Ovary (tissue), 9 donors: ENCODE measurements around the gene PRDM15. TPM values are rescaled to one million over a fixed set of nuclear protein-coding genes. Genes with fewer than 3 reads are reported as not detected.

Experiments used
- DNase-seq, 5 donors: peaks; one replicate each; pipeline ENCODE4 v3.0.0-alpha.2; 2019 to 2020
- H3K27ac ChIP-seq, 2 donors: fragments of 200-600 bp; one replicate each; pipeline versions ENCODE4 v1.5.1 to v1.8.0; 2019 to 2022
- H3K27me3 ChIP-seq: fragments of 200-600 bp; one replicate; pipeline ENCODE4 v1.8.0; 2022
- H3K36me3 ChIP-seq: fragments of 200-600 bp; sonication (generic); one replicate; pipeline ENCODE4 v1.5.1; 2019
- H3K4me1 ChIP-seq: one replicate; pipeline ENCODE4 v1.8.1; 2013; ENCODE audit warnings: mild to moderate bottlenecking, moderate library complexity; ENCODE audit not compliant: insufficient read depth
- H3K4me3 ChIP-seq: fragments of 200-600 bp; sonication (generic); one replicate; pipeline ENCODE4 v1.5.1; 2017
- H3K9me3 ChIP-seq, 2 donors: fragments of 200-600 bp in 1 of 2; sonication (generic) in 1 of 2; one replicate each; pipeline versions ENCODE4 v1.5.1 to v1.8.1; 2013 to 2019; ENCODE audit warnings: mild to moderate bottlenecking in 1 of 2, moderate library complexity in 1 of 2
- CTCF ChIP-seq, 3 donors: fragments of 450-650 bp in 2 of 3; fragments of 200-600 bp in 1 of 3; IDR thresholded peaks; one replicate each; pipeline versions ENCODE4 v1.5.1 to v1.8.0; 2016 to 2022; ENCODE audit warnings: antibody characterized with exemption in 3 of 3, mild to moderate bottlenecking in 1 of 3
- EP300 ChIP-seq: sonication (generic); formaldehyde crosslinking; IDR thresholded peaks from one replicate; pipeline ENCODE4 v1.6.1; 2017; ENCODE audit warnings: antibody characterized with exemption
- POLR2A ChIP-seq: fragments of 450-650 bp; IDR thresholded peaks from one replicate; pipeline ENCODE4 v1.6.1; 2017; ENCODE audit warnings: antibody characterized with exemption, mild to moderate bottlenecking, moderate library complexity
- WGBS, 3 donors: extraction: QIAGEN DNeasy Blood & Tissue Kit in 1 of 3; methylation state at CpG; one replicate each; pipeline versions ENCODE4 v1.1.5 to v1.1.7; 2013 to 2017; 5-methylcytosine and 5-hydroxymethylcytosine counted together
- intact Hi-C, 4 donors: fragments of 100-400 bp; cut with DNase I; formaldehyde crosslinking; loops; one replicate each; pipeline versions ENCODE4 v1.11.0 to v1.15.1; 2022 to 2023
- polyA plus RNA-seq, 2 donors: library from polyadenylated mRNA; stranded (reverse); fragments of 200-250 nt in 1 of 2; fragments of 350-450 nt in 1 of 2; fragmentation: Illumina TruSeq in 1 of 2; extraction: RNeasy Lipid Tissue Mini Kit (QIAGEN cat#74804) in 1 of 2; gene quantifications; one replicate each; pipeline ENCODE4 v1.2.3, GENCODE V29; 2013 to 2014
- total RNA-seq, 7 donors: library from RNA; depleted of rRNA in 2 of 7; stranded (reverse); fragments of >200 nt in 2 of 7; fragmentation: NEBNext Ultra II Directional in 3 of 7; extraction: Animal tissue kit (Norgen Biotek cat#: 25700) in 3 of 7; gene quantifications; one replicate each; pipeline versions ENCODE4 v1.1.0 to v1.2.4, GENCODE V29; 2016 to 2023
- donor health status: DM: no; HTN: no; CAD: no; lungs with moderate emphysema.
- donor health status: DM: no; HTN: no; CAD: no.
- donor health status: Bipolar disorder and iron deficiency.
- donor health status: DM: yes; HTN: yes; CAD: no.
- donor health status: DM: no; HTN: no; CAD: no.
- donor health status: DM: yes; HTN: yes; CAD: no.

Gene PRDM15
- total and polyA plus RNA-seq, 9 donors: 2.0 to 10.9 (median 5.9) TPM

- WGBS, 3 donors: 64 to 73% (median 68%) methylated on average over 8 to 10 of the region's 10 CpGs
- H3K9me3 ChIP-seq: no peaks in the 10 kb centered on the region
- no peak for TF ChIP-seq POLR2A
- no peak for TF ChIP-seq CTCF (IDR thresholded peaks at IDR 0.05)
- no peak for TF ChIP-seq EP300
- H3K36me3 ChIP-seq: no peaks in the 10 kb centered on the region
- no peaks in the 10 kb centered on the region for H3K4me1 ChIP-seq
- intact Hi-C loops: loop anchor here in 1 of 4 donors (10.0 kb wide), 1 partner anchor 50 kb away; no protein-coding TSS in a partner anchor
- no peak for DNase-seq
- no peak overlapping the region for H3K4me3 ChIP-seq
- H3K27ac ChIP-seq: no peak overlapping the region
- H3K27me3 ChIP-seq: no peaks in the 10 kb centered on the region
Observed at GRCh38 chr21:41754479-41754891, 124.7 kb downstream of the PRDM15 start.

- Histone ChIP-seq H3K4me3 (no peak overlapping the region), H3K9me3 (no peaks in the 10 kb centered on the region), H3K27ac (no peak overlapping the region), H3K4me1 (no peaks in the 10 kb centered on the region), H3K36me3 (no peaks in the 10 kb centered on the region), H3K27me3 (no peaks in the 10 kb centered on the region)
- no peak for DNase-seq
- intact Hi-C loops: loop anchor here in 1 of 4 donors (10.0 kb wide), 1 partner anchor 48 kb away; no protein-coding TSS in a partner anchor
- WGBS, 3 donors: 48 to 52% (median 48%) methylated on average over 16 of the region's 16 CpGs
- TF ChIP-seq CTCF (IDR thresholded peaks at IDR 0.05) (no peak), EP300 (no peak), POLR2A (no peak)
Observed at GRCh38 chr21:41753006-41753898, 125.9 kb downstream of the PRDM15 start.

- H3K27me3 ChIP-seq: no peaks in the 10 kb centered on the region
- intact Hi-C loops: loop anchor here in 1 of 4 donors (10.0 kb wide), 1 partner anchor 47 kb away; no protein-coding TSS in a partner anchor
- H3K9me3 ChIP-seq: no peaks in the 10 kb centered on the region
- DNase-seq: no peak
- H3K27ac ChIP-seq: no peak overlapping the region
- H3K4me3 ChIP-seq: no peak overlapping the region
- no peaks in the 10 kb centered on the region for H3K36me3 ChIP-seq
- no peaks in the 10 kb centered on the region for H3K4me1 ChIP-seq
- TF ChIP-seq POLR2A (no peak), CTCF (IDR thresholded peaks at IDR 0.05) (no peak), EP300 (no peak)
- 74 to 80% (median 79%) methylated on average over 13 of the region's 13 CpGs for whole genome bisulfite sequencing, 3 donors
Observed at GRCh38 chr21:41752231-41752681, 126.9 kb downstream of the PRDM15 start.

- no peaks in the 10 kb centered on the region for H3K4me1 ChIP-seq
- no peaks in the 10 kb centered on the region for H3K27me3 ChIP-seq
- DNase-seq: no peak
- WGBS, 3 donors: 40 to 60% (median 59%) methylated on average over 12 of the region's 12 CpGs
- TF ChIP-seq CTCF (IDR thresholded peaks at IDR 0.05): no peak
- TF ChIP-seq EP300: no peak
- TF ChIP-seq POLR2A: no peak
- H3K4me3 ChIP-seq: no peak overlapping the region
- no peaks in the 10 kb centered on the region for H3K9me3 ChIP-seq
- intact Hi-C loops: loop anchor here in 1 of 4 donors (10.0 kb wide), 1 partner anchor 47 kb away; no protein-coding TSS in a partner anchor
- no peaks in the 10 kb centered on the region for H3K36me3 ChIP-seq
- H3K27ac ChIP-seq: no peak overlapping the region
Observed at GRCh38 chr21:41751611-41752011, 127.5 kb downstream of the PRDM15 start.
